Measurements from ENCODE around the gene SPATA31E1. TPM values are rescaled to one million over a fixed set of nuclear protein-coding genes. Genes with fewer than 3 reads are reported as not detected.

SPATA31E1 gene
- total RNA-seq, 6 experiments from 2014 or later, result not detected

DNA sequence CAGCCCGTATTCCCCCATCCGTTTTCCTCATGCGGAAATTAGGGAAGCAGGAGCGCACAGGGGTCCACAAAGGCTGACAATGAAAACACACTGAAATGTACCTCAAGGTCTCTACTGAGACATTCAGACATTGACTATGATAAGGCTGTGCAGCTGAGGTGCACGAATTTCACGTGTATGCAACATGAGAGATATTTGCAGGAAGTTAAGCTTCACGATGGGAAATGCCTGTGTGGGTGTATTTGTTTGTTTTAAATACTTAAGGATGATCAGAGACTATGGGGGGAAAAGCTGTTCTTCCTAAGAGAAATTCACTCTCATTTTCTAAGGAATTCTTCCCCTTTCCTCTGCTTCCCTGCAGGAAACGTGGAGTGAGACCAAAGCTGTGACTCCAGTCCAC, 2.6 kb upstream of the SPATA31E1 start:
- H3K4me1 Mint-ChIP-seq (ENCODE audit: low read depth), result peaks cover 34% of the 10 kb centered on the region
- no peak for DNase-seq
- H3K9me3 Mint-ChIP-seq, result peaks cover 13% of the 10 kb centered on the region
- H3K4me3 Mint-ChIP-seq, result no peak overlapping the region
- H3K27me3 Mint-ChIP-seq (ENCODE audit: insufficient read depth), result peaks cover 3% of the 10 kb centered on the region; the same call in 1 of the 2 replicates
- H3K27ac Mint-ChIP-seq, result peak overlapping the region; percentile 64
- peaks cover 15% of the 10 kb centered on the region for H3K36me3 Mint-ChIP-seq (ENCODE audit: low read depth)
- TF ChIP-seq, protein P1, sequence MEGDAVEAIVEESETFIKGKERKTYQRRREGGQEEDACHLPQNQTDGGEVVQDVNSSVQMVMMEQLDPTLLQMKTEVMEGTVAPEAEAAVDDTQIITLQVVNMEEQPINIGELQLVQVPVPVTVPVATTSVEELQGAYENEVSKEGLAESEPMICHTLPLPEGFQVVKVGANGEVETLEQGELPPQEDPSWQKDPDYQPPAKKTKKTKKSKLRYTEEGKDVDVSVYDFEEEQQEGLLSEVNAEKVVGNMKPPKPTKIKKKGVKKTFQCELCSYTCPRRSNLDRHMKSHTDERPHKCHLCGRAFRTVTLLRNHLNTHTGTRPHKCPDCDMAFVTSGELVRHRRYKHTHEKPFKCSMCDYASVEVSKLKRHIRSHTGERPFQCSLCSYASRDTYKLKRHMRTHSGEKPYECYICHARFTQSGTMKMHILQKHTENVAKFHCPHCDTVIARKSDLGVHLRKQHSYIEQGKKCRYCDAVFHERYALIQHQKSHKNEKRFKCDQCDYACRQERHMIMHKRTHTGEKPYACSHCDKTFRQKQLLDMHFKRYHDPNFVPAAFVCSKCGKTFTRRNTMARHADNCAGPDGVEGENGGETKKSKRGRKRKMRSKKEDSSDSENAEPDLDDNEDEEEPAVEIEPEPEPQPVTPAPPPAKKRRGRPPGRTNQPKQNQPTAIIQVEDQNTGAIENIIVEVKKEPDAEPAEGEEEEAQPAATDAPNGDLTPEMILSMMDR (IDR thresholded peaks at IDR 0.05), result no peak

DNA sequence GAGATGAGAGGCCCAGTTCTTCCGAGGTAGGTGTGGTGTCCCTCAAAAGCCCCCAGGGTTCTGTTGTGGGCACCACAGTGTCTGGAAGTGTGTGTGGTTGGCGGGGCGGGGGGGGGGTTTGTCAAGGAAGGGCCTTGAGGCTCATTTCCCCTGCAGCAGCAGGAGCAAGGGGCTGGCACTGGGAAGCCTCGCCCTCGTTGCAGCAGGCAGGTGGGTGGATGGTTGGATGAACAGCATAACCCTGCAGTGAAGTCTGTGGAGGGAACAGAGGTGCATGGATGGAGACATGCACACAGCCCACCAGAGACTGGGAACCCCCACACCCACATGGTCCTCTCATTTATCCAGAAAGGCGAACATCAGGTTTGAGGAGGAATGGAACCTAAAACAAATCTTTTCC, 2.0 kb upstream of the SPATA31E1 start:
- peaks cover 15% of the 10 kb centered on the region for H3K36me3 Mint-ChIP-seq (ENCODE audit: low read depth)
- TF ChIP-seq, protein P1 (IDR thresholded peaks at IDR 0.05), result no peak
- H3K27ac Mint-ChIP-seq, result no peak overlapping the region
- no peak overlapping the region for H3K4me3 Mint-ChIP-seq
- DNase-seq, result no peak
- H3K9me3 Mint-ChIP-seq, result peaks cover 13% of the 10 kb centered on the region
- peaks cover 34% of the 10 kb centered on the region for H3K4me1 Mint-ChIP-seq (ENCODE audit: low read depth)
- peaks cover 2% of the 10 kb centered on the region; the same call in 1 of the 2 replicates for H3K27me3 Mint-ChIP-seq (ENCODE audit: insufficient read depth)

DNA sequence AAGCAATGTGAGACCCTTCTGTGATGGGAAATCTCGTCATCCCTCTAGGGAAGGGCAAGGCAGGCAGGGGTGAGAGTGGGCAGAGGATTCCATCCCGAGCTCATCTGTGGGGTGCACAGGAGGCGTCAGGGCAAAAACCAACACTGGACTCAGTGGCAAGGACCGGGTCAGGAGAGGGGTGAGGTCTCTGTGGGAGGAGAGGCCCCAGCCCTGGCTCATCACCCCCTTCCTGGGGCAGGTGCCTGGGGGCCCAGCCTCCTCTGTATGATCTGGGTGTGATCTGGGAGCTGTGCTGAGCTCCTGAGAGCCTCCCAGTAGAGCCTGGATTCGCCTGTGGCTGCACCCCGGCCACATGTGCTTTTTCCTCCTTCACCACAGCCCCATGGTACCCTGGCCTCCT, 597 bp downstream of the SPATA31E1 start:
- Mint-ChIP-seq H3K4me1 (ENCODE audit: low read depth) (peaks cover 24% of the 10 kb centered on the region), H3K27me3 (ENCODE audit: insufficient read depth) (no peaks in the 10 kb centered on the region; the same call in none of the 2 replicates), H3K36me3 (ENCODE audit: low read depth) (peaks cover 7% of the 10 kb centered on the region), H3K4me3 (no peak overlapping the region), H3K9me3 (peaks cover 6% of the 10 kb centered on the region), H3K27ac (no peak overlapping the region)
- no peak for DNase-seq
- TF ChIP-seq, protein P1 (IDR thresholded peaks at IDR 0.05), result no peak

DNA sequence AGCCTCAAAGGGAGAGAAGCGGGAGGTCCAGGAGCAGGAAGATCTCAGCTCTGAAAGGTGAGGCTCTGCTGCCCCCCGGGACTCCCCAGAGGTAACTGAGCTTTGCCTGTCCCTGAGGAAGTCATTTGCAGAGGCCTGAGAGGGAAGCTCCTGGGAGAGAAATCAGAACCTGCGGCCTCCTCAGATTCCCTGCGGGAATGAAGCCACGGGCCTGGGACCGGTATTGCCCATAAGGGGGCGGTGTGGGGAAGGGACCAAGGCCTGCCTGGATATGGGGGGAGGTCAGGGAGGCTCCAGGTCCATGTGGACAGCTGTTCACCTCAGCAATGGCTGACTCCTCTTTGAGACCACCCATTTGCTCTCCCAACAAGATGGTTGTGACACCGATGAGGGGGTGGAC, 1.3 kb downstream of the SPATA31E1 start:
- no peaks in the 10 kb centered on the region; the same call in 1 of the 2 replicates for H3K9me3 Mint-ChIP-seq
- no peak overlapping the region for H3K27ac Mint-ChIP-seq
- DNase-seq, result no peak
- peaks cover 5% of the 10 kb centered on the region for H3K27me3 Mint-ChIP-seq (ENCODE audit: insufficient read depth)
- TF ChIP-seq, protein P1 (IDR thresholded peaks at IDR 0.05), result peak; percentile 49; the same call in 1 of the 2 replicates
- no peak overlapping the region for H3K4me3 Mint-ChIP-seq
- H3K4me1 Mint-ChIP-seq (ENCODE audit: low read depth), result peaks cover 16% of the 10 kb centered on the region
- no peaks in the 10 kb centered on the region for H3K36me3 Mint-ChIP-seq (ENCODE audit: low read depth)

DNA sequence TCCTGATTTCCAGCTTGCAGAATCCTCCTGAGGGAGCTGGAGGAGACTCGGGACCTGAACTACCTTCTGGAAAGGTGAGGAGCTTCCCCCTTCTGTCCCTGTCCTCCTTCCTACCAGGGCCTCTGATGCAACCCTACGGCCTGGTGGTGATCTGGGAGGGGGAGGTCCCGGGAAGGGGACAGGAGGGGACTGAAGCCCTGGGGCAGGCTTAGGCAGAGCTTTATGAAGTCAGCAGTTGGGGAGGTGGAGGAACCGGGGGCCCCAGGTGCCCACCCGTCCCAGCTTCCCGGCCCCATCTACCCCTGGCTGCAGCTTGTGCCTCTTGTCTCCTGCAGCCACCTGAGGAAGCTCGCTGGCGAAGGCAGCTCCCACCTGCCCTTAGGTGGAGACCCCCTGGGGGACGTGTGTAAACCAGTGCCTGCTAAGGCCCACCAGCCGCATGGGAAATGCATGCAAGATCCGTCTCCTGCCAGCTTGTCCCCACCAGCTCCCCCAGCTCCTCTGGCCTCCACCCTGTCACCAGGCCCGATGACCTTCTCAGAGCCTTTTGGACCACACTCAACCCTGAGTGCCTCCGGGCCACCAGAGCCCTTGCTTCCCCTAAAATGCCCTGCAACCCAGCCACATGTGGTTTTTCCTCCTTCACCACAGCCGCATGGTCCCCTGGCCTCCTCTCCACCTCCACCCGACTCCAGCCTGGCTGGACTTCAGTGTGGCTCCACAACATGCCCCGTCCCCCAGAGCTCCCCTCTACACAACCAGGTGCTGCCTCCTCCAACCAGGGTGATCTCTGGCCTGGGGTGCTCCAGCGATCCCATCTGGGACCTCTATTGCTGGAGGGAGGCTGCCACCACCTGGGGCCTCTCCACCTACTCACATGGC, 2.1 kb downstream of the SPATA31E1 start:
- Mint-ChIP-seq H3K27me3 (ENCODE audit: insufficient read depth) (peaks cover 10% of the 10 kb centered on the region), H3K27ac (no peak overlapping the region)
- no peak for DNase-seq

More for the DNA sequence above, 2.1 kb downstream of the SPATA31E1 start:
- TF ChIP-seq, protein P1 (IDR thresholded peaks at IDR 0.05), result no peak
- peaks cover 8% of the 10 kb centered on the region for H3K4me1 Mint-ChIP-seq (ENCODE audit: low read depth)
- no peaks in the 10 kb centered on the region for H3K36me3 Mint-ChIP-seq (ENCODE audit: low read depth)
- no peak overlapping the region for H3K4me3 Mint-ChIP-seq
- no peaks in the 10 kb centered on the region for H3K9me3 Mint-ChIP-seq

All from HFFc6 (cell line).